Duodenal mucosa (tissue), 2 donors: Measurements from ENCODE around the gene TMEM88.

Experiments
- H3K27ac ChIP-seq: one replicate; pipeline ENCODE4 v1.7.0; 2013; ENCODE audit warnings: low read depth, low read length
- H3K27me3 ChIP-seq, 2 donors: one replicate each; pipeline ENCODE4 v1.7.0; 2013; ENCODE audit warnings: low read length in 2 of 2, control low read depth in 1 of 2; ENCODE audit not compliant: insufficient read depth in 2 of 2, control insufficient read depth in 1 of 2
- H3K36me3 ChIP-seq, 2 donors: one replicate each; pipeline ENCODE4 v1.7.0; 2013; ENCODE audit warnings: low read length in 2 of 2, control low read depth in 1 of 2; ENCODE audit not compliant: insufficient read depth in 2 of 2, control insufficient read depth in 1 of 2
- H3K4me1 ChIP-seq, 2 donors: one replicate each; pipeline ENCODE4 v1.7.0; 2013; ENCODE audit warnings: low read length in 2 of 2, control low read depth in 1 of 2; ENCODE audit not compliant: insufficient read depth in 2 of 2, control insufficient read depth in 1 of 2
- H3K4me3 ChIP-seq, 2 donors: one replicate each; pipeline ENCODE4 v1.7.0; 2013; ENCODE audit warnings: low read length in 2 of 2, low read depth in 1 of 2
- H3K9ac ChIP-seq, 2 donors: one replicate each; pipeline ENCODE4 v1.7.0; 2013; ENCODE audit warnings: low read length in 2 of 2, low read depth in 1 of 2
- H3K9me3 ChIP-seq, 2 donors: one replicate each; pipeline ENCODE4 v1.7.0; 2013; ENCODE audit warnings: low read length in 2 of 2, control low read depth in 1 of 2; ENCODE audit not compliant: control insufficient read depth in 1 of 2

TMEM88 gene

GRCh38 chr17:7818746-7819645, 35.9 kb upstream of the TMEM88 start:
- Histone ChIP-seq H3K4me1 (no peaks in the 10 kb centered on the region), H3K27me3 (peaks cover 0 to 4% of the 10 kb centered on the region in 2 donors), H3K9ac (no peak overlapping the region), H3K4me3 (no peak overlapping the region), H3K9me3 (no peaks in the 10 kb centered on the region), H3K27ac (no peak overlapping the region), H3K36me3 (no peaks in the 10 kb centered on the region)

- no peaks in the 10 kb centered on the region for H3K4me1 ChIP-seq
- no peak overlapping the region for H3K9ac ChIP-seq
- peaks cover 0 to 4% of the 10 kb centered on the region in 2 donors for H3K27me3 ChIP-seq
- H3K36me3 ChIP-seq = no peaks in the 10 kb centered on the region
- no peak overlapping the region for H3K4me3 ChIP-seq
- no peaks in the 10 kb centered on the region for H3K9me3 ChIP-seq
- no peak overlapping the region for H3K27ac ChIP-seq
Observed at GRCh38 chr17:7820231-7820630, 34.6 kb upstream of the TMEM88 start.

- no peaks in the 10 kb centered on the region for H3K36me3 ChIP-seq
Observed at GRCh38 chr17:7822126-7822525, 32.7 kb upstream of the TMEM88 start.

GRCh38 chr17:7823581-7824001, 31.3 kb upstream of the TMEM88 start:
- Histone ChIP-seq H3K27ac (no peak overlapping the region), H3K27me3 (peaks cover 0 to 4% of the 10 kb centered on the region in 2 donors), H3K9ac (no peak overlapping the region), H3K4me1 (peaks cover 0 to 5% of the 10 kb centered on the region in 2 donors), H3K9me3 (no peaks in the 10 kb centered on the region), H3K4me3 (no peak overlapping the region), H3K36me3 (no peaks in the 10 kb centered on the region)

More at GRCh38 chr17:7822126-7822525, 32.7 kb upstream of the TMEM88 start:
- no peak overlapping the region for H3K27ac ChIP-seq
- H3K4me3 ChIP-seq = no peak overlapping the region
- H3K4me1 ChIP-seq = peaks cover 0 to 5% of the 10 kb centered on the region in 2 donors
- peaks cover 0 to 4% of the 10 kb centered on the region in 2 donors for H3K27me3 ChIP-seq
- H3K9me3 ChIP-seq = no peaks in the 10 kb centered on the region
- H3K9ac ChIP-seq = no peak overlapping the region

GRCh38 chr17:7824021-7824924, 30.6 kb upstream of the TMEM88 start:
- Histone ChIP-seq H3K27me3 (peaks cover 0 to 4% of the 10 kb centered on the region in 2 donors), H3K27ac (no peak overlapping the region), H3K9me3 (no peaks in the 10 kb centered on the region), H3K4me3 (no peak overlapping the region), H3K4me1 (peaks cover 0 to 5% of the 10 kb centered on the region in 2 donors), H3K9ac (no peak overlapping the region), H3K36me3 (no peaks in the 10 kb centered on the region)

- no peaks in the 10 kb centered on the region for H3K9me3 ChIP-seq
- H3K27ac ChIP-seq = no peak overlapping the region
- H3K4me3 ChIP-seq = no peak overlapping the region
- no peaks in the 10 kb centered on the region for H3K36me3 ChIP-seq
- H3K27me3 ChIP-seq = peaks cover 0 to 4% of the 10 kb centered on the region in 2 donors
- H3K9ac ChIP-seq = no peak overlapping the region
- peaks cover 0 to 5% of the 10 kb centered on the region in 2 donors for H3K4me1 ChIP-seq
Observed at GRCh38 chr17:7825206-7825990, 29.5 kb upstream of the TMEM88 start.

- no peak overlapping the region for H3K9ac ChIP-seq
Observed at GRCh38 chr17:7830616-7831015, 24.2 kb upstream of the TMEM88 start.

GRCh38 chr17:7831233-7831632, 23.6 kb upstream of the TMEM88 start:
- Histone ChIP-seq H3K4me1 (peaks cover 5 to 16% of the 10 kb centered on the region in 2 donors), H3K27me3 (no peaks in the 10 kb centered on the region), H3K36me3 (no peaks in the 10 kb centered on the region), H3K27ac (no peak overlapping the region), H3K9me3 (no peaks in the 10 kb centered on the region), H3K4me3 (no peak overlapping the region), H3K9ac (no peak overlapping the region)

More at GRCh38 chr17:7830616-7831015, 24.2 kb upstream of the TMEM88 start:
- Histone ChIP-seq H3K4me3 (no peak overlapping the region), H3K4me1 (peaks cover 8 to 16% of the 10 kb centered on the region in 2 donors), H3K9me3 (no peaks in the 10 kb centered on the region), H3K27me3 (no peaks in the 10 kb centered on the region), H3K36me3 (no peaks in the 10 kb centered on the region), H3K27ac (no peak overlapping the region)

- Histone ChIP-seq H3K27ac (no peak overlapping the region), H3K9me3 (no peaks in the 10 kb centered on the region), H3K4me3 (no peak overlapping the region), H3K9ac (no peak overlapping the region), H3K4me1 (peaks cover 14 to 27% of the 10 kb centered on the region in 2 donors), H3K27me3 (no peaks in the 10 kb centered on the region), H3K36me3 (no peaks in the 10 kb centered on the region)
Observed at GRCh38 chr17:7832431-7832830, 22.4 kb upstream of the TMEM88 start.
